AG10803 (cell line): ENCODE data around the gene RASSF6.

Experiments
- DNase-seq: peaks from one replicate; pipeline ENCODE4 v3.0.0; 2010; ENCODE audit warnings: low read depth
- H3K4me3 ChIP-seq: 2 replicates; pipeline ENCODE4 v1.5.1; 2011; ENCODE audit warnings: mild to moderate bottlenecking, low read length, control low read depth
- TF ChIP-seq, protein P1 (sequence below): conservative IDR thresholded peaks from 2 replicates; pipeline ENCODE4 v1.5.1; 2011; ENCODE audit warnings: mild to moderate bottlenecking, low read length, control low read depth, inconsistent platforms

The RASSF6 gene

DNA sequence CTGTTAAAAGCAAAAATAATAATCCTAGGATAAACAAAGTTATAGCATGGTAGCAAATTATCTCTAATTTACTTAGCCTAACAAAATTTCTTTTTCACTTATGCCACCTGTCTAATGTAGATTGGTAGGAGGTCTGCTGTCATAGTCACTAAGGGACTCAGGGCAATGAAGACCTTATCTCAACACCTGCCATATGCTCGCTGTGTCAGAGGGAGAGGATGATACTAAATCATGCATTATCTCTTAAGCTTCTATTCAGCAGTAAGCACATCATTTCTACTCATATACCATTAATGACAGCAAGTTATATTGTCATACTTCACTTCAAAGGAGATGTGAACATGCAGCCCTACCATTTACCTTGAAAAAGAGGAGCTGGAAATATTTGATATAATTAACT, 94.6 kb downstream of the RASSF6 start:
- TF ChIP-seq, protein P1, sequence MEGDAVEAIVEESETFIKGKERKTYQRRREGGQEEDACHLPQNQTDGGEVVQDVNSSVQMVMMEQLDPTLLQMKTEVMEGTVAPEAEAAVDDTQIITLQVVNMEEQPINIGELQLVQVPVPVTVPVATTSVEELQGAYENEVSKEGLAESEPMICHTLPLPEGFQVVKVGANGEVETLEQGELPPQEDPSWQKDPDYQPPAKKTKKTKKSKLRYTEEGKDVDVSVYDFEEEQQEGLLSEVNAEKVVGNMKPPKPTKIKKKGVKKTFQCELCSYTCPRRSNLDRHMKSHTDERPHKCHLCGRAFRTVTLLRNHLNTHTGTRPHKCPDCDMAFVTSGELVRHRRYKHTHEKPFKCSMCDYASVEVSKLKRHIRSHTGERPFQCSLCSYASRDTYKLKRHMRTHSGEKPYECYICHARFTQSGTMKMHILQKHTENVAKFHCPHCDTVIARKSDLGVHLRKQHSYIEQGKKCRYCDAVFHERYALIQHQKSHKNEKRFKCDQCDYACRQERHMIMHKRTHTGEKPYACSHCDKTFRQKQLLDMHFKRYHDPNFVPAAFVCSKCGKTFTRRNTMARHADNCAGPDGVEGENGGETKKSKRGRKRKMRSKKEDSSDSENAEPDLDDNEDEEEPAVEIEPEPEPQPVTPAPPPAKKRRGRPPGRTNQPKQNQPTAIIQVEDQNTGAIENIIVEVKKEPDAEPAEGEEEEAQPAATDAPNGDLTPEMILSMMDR, result no peak

DNA sequence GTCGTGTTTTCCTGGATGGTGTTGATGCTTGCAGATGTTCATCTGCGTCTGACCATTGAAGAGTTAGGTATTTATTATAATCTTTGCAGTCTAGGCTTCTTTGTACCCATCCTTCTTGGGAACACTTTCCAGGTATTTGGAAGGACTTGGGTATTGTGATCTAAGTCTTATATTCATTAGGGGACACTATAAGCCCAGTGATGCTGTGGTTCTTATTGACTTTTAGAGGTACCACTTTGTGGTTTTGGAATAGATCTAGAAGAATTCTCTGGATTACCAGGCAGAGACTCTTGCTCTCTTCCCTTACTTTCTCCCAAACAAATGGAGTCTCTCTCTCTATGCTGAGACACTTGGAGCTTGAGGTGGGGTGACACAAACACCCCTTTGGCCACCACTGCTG, 97.1 kb downstream of the RASSF6 start:
- H3K4me3 ChIP-seq, result no peak overlapping the region
- no peak for DNase-seq
- TF ChIP-seq, protein P1, result no peak

More for the DNA sequence above, 94.6 kb downstream of the RASSF6 start:
- DNase-seq, result no peak
- H3K4me3 ChIP-seq, result no peak overlapping the region
